Spleen (tissue), 7 donors: ENCODE measurements around the gene TOM1L2.

Experiments
- POLR2A ChIP-seq, 3 donors: fragments of 450-650 bp; IDR thresholded peaks; one replicate each; pipeline ENCODE4 v1.5.1; 2017; ENCODE audit warnings: antibody characterized with exemption in 3 of 3, mild to moderate bottlenecking in 1 of 3
- POLR2AphosphoS5 ChIP-seq, 3 donors: sonication (generic); formaldehyde crosslinking; IDR thresholded peaks; one replicate each; pipeline ENCODE4 v1.5.1; 2017; ENCODE audit warnings: antibody characterized with exemption in 3 of 3
- TF ChIP-seq, protein P1 (sequence below), 11 experiments: fragments of 200-600 bp in 7 of 11; fragments of 450-650 bp in 4 of 11; sonication (generic) in 4 of 11; IDR thresholded peaks in 8 of 11; conservative IDR thresholded peaks in 3 of 11; 1 replicate in 7 of 11; 2 replicates in 4 of 11; pipeline versions ENCODE4 v1.4.0 to v1.8.0; 2016 to 2021; ENCODE audit warnings: antibody characterized with exemption in 11 of 11, inconsistent platforms in 4 of 11, mild to moderate bottlenecking in 1 of 11
- donor health status: DM: no; HTN: no; CAD: no; lungs with moderate emphysema.
- donor health status: DM: no; HTN: no; CAD: no.
- donor health status: DM: no; HTN: no; CAD: no.

DNA sequence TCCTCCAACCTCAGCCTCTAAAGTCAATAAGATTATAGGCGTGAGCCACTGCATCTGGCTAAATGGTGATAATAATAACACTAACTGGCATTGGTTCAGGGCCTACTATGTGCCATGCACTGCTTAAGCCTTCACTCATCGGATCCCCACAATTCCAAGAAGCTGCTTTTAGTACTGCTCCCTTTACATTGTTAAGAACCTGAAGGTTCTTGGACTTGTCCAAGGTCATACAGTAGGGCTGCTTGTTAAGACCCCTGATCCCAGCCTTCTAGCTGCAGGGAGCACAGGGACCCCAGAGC lies 142.0 kb downstream of the TOM1L2 start:
- TF ChIP-seq, protein P1, sequence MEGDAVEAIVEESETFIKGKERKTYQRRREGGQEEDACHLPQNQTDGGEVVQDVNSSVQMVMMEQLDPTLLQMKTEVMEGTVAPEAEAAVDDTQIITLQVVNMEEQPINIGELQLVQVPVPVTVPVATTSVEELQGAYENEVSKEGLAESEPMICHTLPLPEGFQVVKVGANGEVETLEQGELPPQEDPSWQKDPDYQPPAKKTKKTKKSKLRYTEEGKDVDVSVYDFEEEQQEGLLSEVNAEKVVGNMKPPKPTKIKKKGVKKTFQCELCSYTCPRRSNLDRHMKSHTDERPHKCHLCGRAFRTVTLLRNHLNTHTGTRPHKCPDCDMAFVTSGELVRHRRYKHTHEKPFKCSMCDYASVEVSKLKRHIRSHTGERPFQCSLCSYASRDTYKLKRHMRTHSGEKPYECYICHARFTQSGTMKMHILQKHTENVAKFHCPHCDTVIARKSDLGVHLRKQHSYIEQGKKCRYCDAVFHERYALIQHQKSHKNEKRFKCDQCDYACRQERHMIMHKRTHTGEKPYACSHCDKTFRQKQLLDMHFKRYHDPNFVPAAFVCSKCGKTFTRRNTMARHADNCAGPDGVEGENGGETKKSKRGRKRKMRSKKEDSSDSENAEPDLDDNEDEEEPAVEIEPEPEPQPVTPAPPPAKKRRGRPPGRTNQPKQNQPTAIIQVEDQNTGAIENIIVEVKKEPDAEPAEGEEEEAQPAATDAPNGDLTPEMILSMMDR (IDR thresholded peaks at IDR 0.05 in 8 of 11, conservative IDR thresholded peaks at IDR 0.05 in 3 of 11) = no peak
- no peak for TF ChIP-seq POLR2A (IDR thresholded peaks at IDR 0.05)
- TF ChIP-seq POLR2AphosphoS5 (IDR thresholded peaks at IDR 0.05) = no peak
